GM19463 (cell line): ENCODE measurements around the gene EMILIN1.

Source experiments
- ATAC-seq: cut with Tn5 transposase; IDR thresholded peaks from one replicate; pipeline ENCODE4 v1.9.1; 2021; ENCODE audit warnings: mild to moderate bottlenecking, moderate library complexity; ENCODE audit not compliant: unreplicated experiment

The EMILIN1 gene

GRCh38 chr2:27078267-27079194 lies at the start of gene EMILIN1:
Gene EMILIN1 (plus strand): TSS chr2:27078615. CDS start chr2:27079066, 451 bp downstream.
- no peak for ATAC-seq

GRCh38 chr2:27029051-27029450 lies 49.4 kb upstream of the EMILIN1 start:
- no peak for ATAC-seq

- peak; percentile 96 for ATAC-seq
Observed at GRCh38 chr2:27032495-27033252, 45.7 kb upstream of the EMILIN1 start, which contains the start of gene TMEM214. Gene TMEM214 (plus strand): TSS chr2:27032965. CDS start chr2:27033016, 51 bp downstream.

GRCh38 chr2:27033253-27033852 lies 45.1 kb upstream of the EMILIN1 start:
- peak; percentile 4 for ATAC-seq

GRCh38 chr2:27038012-27038411 lies 40.4 kb upstream of the EMILIN1 start:
- ATAC-seq = no peak

DNA sequence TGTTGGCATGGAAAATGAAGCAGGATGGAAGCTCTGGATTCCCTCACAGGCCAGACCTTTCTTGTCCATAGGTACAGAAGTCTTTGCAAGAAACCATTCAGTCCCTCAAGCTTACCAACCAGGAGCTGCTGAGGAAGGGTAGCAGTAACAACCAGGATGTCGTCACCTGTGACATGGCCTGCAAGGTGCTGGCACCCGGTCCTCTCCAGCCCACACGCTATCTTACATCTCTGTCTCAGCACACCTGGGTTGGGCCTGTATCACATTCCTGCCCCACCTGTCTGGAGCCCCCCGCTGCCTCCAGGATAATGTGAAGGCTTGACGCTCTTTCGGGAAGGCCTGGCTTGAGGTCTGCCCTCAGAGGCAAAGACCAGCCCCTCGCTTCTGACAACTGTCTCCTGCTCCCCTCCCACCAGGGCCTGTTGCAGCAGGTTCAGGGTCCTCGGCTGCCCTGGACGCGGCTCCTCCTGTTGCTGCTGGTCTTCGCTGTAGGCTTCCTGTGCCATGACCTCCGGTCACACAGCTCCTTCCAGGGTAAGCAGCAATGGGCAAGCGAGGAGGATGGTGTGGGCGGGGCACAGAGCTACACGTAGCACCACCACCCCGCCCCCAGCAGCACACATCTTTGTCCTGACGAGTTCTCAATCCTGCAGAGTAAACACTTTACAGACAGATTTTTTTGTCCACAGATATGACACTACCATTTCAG lies 39.6 kb upstream of the EMILIN1 start:
- no peak for ATAC-seq

DNA sequence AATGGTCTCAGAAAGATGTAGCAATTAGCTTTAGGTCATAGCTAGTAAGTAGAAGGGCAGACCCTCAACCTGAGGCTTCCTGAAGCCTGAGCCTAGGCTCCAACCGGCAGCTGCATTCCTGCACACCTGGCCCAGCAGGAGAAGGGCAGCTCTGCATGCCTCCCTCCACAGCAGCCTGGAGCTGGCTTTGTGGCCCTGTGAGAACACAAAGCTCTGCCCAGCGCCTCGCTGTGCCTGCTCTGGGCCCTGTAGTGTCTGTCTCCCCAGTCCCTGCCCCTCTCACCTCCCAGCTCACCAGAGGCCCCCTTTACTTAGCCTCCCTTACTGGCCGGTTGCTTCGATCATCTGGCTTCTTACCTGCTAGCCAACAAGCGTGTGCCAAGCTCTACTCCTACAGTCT lies 39.0 kb upstream of the EMILIN1 start:
- no peak for ATAC-seq

GRCh38 chr2:27039871-27040270 lies 38.5 kb upstream of the EMILIN1 start:
- no peak for ATAC-seq

DNA sequence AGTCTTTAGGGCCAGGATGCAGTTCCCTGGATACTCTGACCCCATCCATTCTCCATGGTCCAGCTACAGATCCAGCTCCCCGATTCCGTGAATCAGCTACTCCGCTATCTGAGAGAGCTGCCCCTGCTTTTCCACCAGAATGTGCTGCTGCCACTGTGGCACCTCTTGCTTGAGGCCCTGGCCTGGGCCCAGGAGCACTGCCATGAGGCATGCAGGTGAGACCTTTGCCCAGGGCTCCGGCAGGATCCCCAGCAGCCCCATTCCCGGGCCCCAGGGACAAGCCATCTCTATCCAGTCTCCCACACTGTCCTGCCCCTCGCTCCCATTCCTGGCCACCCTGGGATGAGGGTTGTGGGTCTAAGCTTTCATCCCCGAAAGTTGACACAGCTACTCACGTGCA lies 38.1 kb upstream of the EMILIN1 start:
- no peak for ATAC-seq

GRCh38 chr2:27041752-27042151 lies 36.7 kb upstream of the EMILIN1 start:
- ATAC-seq = no peak

DNA sequence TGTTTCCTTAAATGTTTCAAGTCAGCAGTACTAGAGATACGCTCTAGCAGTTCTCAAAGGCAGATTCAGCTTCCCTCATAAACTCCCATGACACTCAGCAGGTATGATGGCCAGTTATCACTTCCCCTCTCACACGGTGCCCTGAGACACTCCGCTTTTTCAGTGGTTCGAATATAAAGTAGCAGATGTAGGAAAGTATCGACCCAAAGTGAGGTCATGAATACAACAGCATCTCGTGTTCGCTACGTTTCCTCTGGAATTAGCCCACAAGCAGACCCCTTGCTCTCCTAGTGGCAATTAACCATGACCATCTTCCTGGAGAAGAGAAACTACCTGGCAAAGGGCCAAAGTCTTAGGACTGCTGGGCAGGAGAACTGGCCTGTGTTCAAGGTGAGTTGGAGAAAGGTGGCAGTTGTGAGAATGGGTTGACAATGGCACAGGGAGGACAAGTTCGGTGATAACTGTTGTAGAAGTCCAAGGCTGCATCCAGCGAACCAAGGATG lies 36.2 kb upstream of the EMILIN1 start:
- peak; percentile 39 for ATAC-seq

DNA sequence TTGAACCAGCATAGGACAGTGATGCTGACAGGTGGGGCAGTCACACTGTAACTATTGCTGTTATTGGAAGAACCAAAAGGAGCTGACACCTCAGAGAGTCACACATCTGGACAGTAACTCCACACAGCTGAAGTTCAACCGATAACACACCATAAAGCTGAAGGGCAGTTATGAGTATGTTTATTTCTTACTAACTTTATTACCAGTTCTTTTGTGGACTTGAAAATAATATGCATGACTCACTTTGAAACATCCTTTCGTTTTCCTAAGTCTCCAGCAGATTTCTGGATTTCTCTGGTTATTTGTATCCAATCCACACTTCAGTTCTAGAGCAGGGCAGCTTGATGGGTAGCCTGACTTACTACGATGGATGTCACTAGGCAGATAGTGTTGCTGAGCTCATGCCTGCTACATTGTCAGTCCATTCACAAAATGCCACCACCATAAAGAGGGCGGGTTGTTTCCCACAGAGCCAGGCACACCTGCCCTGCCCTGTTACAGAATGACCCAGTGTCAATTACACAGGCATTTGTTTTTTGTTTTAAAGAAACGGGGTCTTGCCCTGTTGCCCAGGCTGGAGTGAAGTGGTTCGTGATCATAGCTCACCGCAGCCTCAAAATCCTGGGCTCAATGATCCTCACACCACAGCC lies 35.3 kb upstream of the EMILIN1 start:
- ATAC-seq = no peak

DNA sequence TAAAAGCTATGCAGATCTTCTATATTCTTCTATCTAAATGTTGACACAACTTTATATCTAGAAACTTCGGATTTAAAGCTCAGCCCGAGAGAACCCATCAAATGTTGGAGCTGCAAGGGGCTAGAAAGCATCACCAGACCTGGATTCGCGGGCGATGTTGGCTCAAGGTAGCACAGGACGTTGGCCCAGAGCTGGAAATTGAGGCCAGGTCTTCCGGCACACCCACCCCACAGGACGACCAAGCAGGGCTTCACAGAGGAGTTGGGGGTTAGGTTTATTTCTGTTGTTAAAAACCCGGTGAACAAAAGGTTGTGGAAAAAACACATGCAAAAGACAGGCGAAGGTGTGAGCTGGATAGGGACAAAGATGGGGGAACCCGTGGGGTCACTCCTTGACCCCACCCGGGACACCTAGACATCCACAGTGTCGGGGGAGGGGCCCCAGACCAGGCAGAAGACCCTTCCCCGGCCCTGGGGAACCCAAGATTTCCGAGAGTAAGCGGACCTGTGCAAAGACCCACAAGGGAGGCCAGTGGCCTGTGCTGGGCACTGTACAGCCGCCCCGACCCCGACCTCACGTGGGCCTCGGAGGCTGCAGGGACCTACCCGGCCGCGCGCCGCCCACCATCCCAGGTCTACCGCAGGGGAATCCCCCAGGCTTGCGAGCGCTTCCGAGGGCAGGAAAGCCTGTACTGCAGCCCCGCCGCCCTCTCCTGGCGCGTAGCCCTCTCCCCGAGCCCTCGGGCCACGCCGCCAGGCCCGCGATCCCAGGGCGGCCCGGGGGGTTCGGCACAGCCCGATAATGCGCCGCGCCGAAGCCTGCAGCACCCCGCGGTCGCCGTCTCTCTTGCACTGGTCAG lies 28.8 kb upstream of the EMILIN1 start:
- ATAC-seq = no peak

DNA sequence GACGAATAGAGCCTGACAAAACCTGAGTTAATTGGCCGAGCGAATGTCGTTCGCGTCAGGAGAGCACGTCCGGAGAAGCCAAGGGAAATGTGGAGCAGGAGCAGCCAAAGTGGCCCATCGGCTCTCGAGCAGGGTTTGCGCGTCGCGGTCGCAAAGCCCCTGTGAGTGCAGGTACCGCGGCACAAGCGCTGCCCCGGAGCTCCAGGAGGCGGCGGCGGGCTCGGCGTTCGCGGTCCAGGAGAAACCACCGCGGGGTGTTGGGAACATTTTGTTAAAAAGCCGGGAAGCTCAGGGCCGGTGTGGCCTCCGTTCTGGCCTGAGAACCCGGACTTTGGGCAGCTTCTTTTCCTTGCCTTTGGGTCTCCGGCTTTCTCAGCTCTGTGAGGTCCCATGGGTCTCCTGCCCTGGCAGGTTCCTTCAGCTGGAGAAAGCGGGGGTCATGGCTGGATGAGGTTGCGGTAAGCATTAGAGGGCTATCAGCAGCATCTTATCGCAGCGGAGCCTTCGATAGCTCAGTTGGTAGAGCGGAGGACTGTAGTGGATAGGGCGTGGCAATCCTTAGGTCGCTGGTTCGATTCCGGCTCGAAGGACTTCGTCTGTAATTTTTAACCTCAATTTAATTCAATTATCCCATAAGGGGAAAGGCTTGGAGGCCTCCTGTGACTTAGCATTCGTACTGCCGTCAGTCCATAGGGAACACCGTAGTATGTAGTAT lies 28.0 kb upstream of the EMILIN1 start:
- peak; percentile 46 for ATAC-seq

- peak; percentile 66 for ATAC-seq
Observed at GRCh38 chr2:27050996-27051901, 27.2 kb upstream of the EMILIN1 start, which contains the start of gene AGBL5. Gene AGBL5 (plus strand): TSS chr2:27051668. CDS start chr2:27052959, 1,291 bp downstream.

DNA sequence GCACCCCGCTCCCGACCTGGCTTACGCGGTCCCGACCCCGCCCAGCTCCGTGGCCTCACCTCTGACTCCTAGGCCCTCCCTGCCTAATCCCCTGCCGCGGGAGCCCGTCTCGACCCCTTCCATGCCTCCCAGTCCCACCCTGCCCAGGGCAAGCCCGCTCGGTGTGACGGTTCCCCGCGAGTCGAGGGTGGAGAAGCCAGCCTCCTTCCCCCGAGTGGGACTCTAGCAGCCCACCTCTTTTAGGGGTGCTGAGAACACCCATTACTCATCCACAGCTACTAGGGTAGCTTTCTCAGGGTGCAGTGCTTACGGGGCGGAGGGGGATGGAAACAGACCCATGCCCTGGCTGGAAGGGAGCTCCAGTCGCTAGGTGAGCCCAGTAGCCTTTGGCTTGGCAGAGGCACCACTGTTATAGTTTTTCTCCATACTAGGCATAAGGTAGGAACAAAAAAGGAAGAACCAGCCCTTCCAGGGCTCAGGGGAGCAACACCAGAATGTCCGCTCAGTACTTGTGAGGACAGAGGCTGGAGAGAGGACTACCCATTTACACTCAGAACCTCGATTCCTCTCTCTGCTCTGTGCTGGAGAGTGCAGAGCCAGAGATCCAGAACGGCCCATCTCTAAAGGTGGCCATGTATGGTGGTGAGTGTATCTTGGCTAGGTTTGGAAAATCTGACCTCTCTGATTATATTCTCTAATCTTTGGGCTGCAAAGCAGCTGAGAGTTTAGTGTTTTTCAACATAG lies 26.3 kb upstream of the EMILIN1 start:
- ATAC-seq = no peak

DNA sequence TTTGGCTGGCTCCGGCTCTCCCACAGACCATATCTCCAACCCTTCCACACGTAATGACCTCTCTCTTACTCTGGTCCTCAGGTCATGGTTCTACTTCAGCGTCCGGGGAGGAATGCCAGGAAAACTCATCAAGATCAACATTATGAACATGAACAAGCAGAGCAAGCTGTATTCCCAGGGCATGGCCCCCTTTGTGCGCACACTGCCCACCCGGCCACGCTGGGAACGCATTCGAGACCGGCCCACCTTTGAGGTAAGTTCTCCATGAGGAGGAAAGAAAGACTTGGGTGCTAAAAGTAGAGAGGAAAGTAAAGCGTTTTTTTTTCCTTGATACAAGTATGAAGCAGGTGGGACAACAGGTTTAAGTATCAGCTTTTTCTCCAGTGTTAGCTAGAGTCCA lies 25.1 kb upstream of the EMILIN1 start:
- no peak for ATAC-seq
